HG02642 (cell line): Measurements from ENCODE around the gene POLD2.

ENCODE experiments used
- ATAC-seq: cut with Tn5 transposase; IDR thresholded peaks from one replicate; pipeline ENCODE4 v1.9.1; 2021; ENCODE audit warnings: mild to moderate bottlenecking; ENCODE audit not compliant: unreplicated experiment, poor library complexity

POLD2 gene

GRCh38 chr7:44067064-44067951 is 56.0 kb downstream of the POLD2 start:
- ATAC-seq: no peak

GRCh38 chr7:44066494-44067063 is 56.8 kb downstream of the POLD2 start:
- no peak for ATAC-seq

DNA sequence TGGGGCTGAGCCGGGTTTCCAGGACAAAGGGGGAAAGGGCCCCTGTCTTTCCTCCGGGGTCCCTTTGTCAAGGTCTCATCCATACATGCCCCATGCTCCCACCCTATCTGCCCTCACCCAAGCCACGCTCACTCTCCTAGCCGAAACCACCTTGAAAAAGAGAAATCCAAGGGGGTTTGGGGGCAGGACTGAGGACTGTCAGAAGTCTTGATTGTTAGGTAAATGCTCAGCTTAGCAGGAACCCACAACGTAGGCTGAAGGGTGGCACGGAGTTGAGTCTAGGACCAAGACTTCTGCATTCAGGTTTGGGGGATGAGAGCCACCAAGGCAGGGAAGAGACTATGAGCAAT is 57.3 kb downstream of the POLD2 start:
- ATAC-seq: no peak

DNA sequence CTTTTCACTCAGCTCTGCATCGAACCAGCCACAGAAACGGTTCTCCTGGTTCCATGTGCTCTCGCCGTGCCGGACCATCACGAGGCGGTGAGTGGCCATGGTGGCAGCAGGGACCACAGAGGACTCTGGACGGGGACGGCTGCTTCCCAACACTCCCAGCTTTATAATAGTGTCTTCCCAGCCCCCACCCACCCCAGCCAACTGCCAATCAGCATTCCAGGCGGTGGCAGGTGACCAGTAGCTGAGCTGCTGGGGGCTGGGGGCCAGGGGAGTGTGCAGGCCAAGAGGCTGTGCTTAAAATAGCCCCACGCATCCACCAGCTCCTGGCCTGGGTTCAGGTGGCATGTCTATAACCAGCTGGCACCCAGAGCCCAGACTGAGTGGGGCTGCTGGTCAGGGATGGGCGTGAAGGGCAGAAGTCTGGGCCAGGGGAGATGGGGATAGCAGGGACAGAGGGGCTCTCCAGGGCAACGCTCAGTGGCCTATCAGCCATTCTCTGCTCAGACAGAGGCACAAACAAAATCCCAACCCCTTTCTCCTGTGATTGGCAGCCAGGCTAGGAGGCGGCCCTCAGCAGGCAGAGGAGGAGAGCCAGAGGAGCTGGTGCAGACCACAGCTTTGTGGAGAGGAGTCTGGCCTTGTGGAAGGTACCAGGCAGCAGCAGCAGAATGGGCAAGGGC is 57.8 kb downstream of the POLD2 start, which contains the start of gene PGAM2:
Gene PGAM2, minus strand, starts transcription at position 137 of the 680 bp plus-strand sequence. Its CDS starts 38 bp downstream, at position 99.
- no peak for ATAC-seq

- ATAC-seq: no peak
Measured at GRCh38 chr7:44064791-44065430, 58.4 kb downstream of the POLD2 start.
